Measurements from ENCODE around the gene KIAA1328. TPM values are rescaled to one million over a fixed set of nuclear protein-coding genes. Genes with fewer than 3 reads are reported as not detected.

The KIAA1328 gene
- total RNA-seq, 1 donor from 2014 or later = 8.4 TPM

DNA sequence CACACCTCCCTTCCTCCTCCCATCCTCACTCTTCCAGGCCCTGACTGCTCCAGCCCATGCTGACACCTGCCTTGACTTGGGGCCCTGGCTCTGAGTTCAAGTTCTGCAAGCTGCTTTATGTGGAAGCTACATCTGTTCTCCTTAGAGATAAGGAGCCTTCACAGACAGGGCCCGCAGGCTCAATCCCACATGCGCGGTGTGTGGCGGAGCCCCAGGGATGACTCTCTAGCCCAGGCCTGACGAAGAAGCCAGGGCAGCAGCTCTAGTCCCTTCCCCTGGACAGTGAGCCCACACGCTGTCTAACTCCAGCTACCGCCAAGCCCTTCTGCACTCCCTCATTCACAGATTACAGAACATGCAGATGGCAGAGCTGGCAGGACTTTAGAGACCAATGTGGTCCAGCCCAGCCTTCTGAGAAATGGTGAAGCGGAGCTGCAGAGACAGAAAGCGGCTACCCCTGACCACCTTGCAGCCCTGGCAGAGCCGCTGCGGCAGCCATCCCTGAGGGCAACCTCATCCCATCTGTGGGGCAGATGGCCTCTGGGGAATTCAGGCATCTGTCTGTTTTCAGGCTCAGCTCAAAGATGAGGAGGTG is 432.4 kb downstream of the KIAA1328 start:
- Histone ChIP-seq H3K4me1 (no peaks in the 10 kb centered on the region), H3K27ac (no peak overlapping the region), H3K36me3 (no peaks in the 10 kb centered on the region), H3K4me3 (no peak overlapping the region), H3K27me3 (no peaks in the 10 kb centered on the region), H3K9me3 (no peaks in the 10 kb centered on the region)
- no peak for DNase-seq (ENCODE audit: low spot score in 2 of 2)
- TF ChIP-seq, protein P1, sequence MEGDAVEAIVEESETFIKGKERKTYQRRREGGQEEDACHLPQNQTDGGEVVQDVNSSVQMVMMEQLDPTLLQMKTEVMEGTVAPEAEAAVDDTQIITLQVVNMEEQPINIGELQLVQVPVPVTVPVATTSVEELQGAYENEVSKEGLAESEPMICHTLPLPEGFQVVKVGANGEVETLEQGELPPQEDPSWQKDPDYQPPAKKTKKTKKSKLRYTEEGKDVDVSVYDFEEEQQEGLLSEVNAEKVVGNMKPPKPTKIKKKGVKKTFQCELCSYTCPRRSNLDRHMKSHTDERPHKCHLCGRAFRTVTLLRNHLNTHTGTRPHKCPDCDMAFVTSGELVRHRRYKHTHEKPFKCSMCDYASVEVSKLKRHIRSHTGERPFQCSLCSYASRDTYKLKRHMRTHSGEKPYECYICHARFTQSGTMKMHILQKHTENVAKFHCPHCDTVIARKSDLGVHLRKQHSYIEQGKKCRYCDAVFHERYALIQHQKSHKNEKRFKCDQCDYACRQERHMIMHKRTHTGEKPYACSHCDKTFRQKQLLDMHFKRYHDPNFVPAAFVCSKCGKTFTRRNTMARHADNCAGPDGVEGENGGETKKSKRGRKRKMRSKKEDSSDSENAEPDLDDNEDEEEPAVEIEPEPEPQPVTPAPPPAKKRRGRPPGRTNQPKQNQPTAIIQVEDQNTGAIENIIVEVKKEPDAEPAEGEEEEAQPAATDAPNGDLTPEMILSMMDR (IDR thresholded peaks at IDR 0.05) = no peak
- intact Hi-C loops (cut with DNase I) = no loop called here

DNA sequence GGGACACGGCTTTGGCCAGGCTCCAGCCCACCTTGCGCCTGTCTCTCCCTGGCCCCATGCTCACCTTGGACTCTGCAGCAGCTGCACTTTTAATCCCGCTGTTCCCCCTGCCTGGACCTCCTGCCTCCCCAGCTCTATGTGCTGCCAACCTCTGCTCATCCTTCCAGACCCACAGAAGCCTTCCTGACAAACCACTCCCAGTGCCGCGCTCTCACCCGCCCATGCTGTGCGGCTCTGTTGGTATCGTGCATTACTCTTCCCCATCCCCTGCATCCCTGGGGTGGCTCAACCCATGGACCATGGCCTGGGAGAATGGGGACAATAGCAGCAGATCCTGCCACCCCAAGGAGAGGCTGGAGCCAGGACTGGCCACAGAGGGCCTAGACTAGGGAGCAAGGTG is 433.1 kb downstream of the KIAA1328 start:
- Histone ChIP-seq H3K9me3 (no peaks in the 10 kb centered on the region), H3K4me3 (no peak overlapping the region), H3K27ac (no peak overlapping the region), H3K27me3 (no peaks in the 10 kb centered on the region), H3K4me1 (no peaks in the 10 kb centered on the region), H3K36me3 (no peaks in the 10 kb centered on the region)
- DNase-seq (ENCODE audit: low spot score in 2 of 2) = no peak
- TF ChIP-seq, protein P1 (IDR thresholded peaks at IDR 0.05) = no peak
- intact Hi-C loops (cut with DNase I) = no loop called here

DNA sequence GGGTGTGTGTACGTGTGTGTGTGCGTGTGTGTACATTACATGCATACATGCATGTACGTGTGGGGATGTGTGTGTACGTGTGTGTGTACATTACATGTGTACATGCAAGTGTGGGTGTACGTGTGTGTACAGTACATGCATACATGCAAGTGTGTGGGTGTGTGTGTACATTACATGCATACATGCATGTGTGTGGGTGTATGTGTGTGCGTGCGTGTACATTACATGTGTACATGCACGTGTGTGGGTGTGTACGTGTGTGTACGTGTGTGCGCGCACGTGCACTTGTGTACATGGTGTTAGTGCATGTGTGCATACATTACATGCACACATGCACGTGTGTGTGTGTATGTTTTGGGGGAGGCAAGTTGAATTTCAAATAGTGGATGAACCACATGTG is 436.0 kb downstream of the KIAA1328 start:
- H3K27ac ChIP-seq = no peak overlapping the region
- no peaks in the 10 kb centered on the region for H3K36me3 ChIP-seq
- H3K4me3 ChIP-seq = no peak overlapping the region
- TF ChIP-seq, protein P1 (IDR thresholded peaks at IDR 0.05) = no peak
- no peak for DNase-seq (ENCODE audit: low spot score in 2 of 2)
- no peaks in the 10 kb centered on the region for H3K4me1 ChIP-seq
- no peaks in the 10 kb centered on the region for H3K9me3 ChIP-seq
- H3K27me3 ChIP-seq = no peaks in the 10 kb centered on the region
- intact Hi-C loops (cut with DNase I) = no loop called here

DNA sequence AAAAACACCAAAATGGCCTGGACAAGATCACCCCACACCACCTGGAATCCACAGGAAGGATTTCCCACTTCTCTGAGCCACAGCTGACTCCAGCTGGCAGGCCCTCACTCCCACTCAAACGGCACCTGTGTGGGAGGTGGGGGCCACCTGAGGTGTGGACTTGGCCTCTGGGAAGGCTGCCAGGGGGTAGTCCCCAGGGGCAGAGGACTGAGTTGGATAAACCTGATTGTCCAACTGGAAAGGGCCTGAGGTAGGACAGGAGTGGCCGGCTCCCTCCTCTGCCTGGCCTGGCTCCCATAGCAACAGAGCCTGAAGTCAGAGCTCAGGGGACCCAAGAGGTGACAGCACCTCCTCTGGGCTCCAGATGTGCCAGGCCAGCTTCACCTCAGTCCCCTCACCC is 436.5 kb downstream of the KIAA1328 start:
- TF ChIP-seq, protein P1 (IDR thresholded peaks at IDR 0.05) = no peak
- Histone ChIP-seq H3K27ac (no peak overlapping the region), H3K9me3 (no peaks in the 10 kb centered on the region), H3K4me1 (no peaks in the 10 kb centered on the region), H3K4me3 (no peak overlapping the region), H3K27me3 (no peaks in the 10 kb centered on the region), H3K36me3 (no peaks in the 10 kb centered on the region)
- DNase-seq (ENCODE audit: low spot score in 2 of 2) = no peak
- intact Hi-C loops (cut with DNase I) = no loop called here

DNA sequence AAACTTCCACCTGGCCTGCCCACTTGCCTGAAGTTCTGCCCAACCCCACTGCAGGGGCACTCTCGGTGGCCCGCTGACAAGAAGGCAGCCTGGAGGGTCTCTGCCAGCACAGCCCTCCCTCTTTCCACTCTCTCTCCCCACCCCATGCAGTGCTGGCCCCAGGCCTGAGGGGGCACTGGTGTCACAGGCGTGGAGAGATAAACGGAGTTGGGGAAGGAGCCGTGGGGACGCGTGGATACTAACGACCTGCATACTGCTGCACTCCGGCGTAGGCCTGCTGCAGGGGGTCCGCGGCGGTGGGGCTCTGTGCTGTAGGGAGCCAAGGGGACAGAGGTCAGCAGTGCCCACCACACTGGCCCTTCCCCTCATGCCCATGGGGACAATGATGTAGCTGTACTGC is 437.4 kb downstream of the KIAA1328 start:
- Histone ChIP-seq H3K27ac (no peak overlapping the region), H3K4me1 (no peaks in the 10 kb centered on the region), H3K36me3 (no peaks in the 10 kb centered on the region), H3K9me3 (no peaks in the 10 kb centered on the region), H3K4me3 (no peak overlapping the region), H3K27me3 (no peaks in the 10 kb centered on the region)
- no peak for DNase-seq (ENCODE audit: low spot score in 2 of 2)
- TF ChIP-seq, protein P1 (IDR thresholded peaks at IDR 0.05) = no peak
- intact Hi-C loops (cut with DNase I) = no loop called here

Measured in ascending aorta (tissue), 2 donors.